ENCODE data around the gene PGGT1B.

DNA sequence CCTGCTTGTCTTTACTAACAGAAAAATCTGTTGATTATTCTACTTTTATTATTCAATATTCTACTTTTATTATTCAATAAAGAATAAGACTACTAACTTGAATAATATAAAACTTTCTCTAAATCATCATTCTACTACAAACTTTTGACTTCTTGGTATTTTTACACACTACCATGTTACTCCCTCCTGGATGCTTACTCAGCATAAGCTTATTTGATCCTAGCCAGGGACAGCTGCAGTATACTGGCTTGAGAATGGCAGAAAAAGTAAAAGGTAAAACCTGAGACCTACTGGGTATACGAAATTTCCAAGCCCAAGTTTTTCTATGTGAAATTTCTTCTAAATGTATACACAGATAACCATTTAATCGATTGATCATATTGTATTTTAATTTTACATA is 26.1 kb downstream of the PGGT1B start:
- TF ChIP-seq, protein P1, sequence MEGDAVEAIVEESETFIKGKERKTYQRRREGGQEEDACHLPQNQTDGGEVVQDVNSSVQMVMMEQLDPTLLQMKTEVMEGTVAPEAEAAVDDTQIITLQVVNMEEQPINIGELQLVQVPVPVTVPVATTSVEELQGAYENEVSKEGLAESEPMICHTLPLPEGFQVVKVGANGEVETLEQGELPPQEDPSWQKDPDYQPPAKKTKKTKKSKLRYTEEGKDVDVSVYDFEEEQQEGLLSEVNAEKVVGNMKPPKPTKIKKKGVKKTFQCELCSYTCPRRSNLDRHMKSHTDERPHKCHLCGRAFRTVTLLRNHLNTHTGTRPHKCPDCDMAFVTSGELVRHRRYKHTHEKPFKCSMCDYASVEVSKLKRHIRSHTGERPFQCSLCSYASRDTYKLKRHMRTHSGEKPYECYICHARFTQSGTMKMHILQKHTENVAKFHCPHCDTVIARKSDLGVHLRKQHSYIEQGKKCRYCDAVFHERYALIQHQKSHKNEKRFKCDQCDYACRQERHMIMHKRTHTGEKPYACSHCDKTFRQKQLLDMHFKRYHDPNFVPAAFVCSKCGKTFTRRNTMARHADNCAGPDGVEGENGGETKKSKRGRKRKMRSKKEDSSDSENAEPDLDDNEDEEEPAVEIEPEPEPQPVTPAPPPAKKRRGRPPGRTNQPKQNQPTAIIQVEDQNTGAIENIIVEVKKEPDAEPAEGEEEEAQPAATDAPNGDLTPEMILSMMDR (IDR thresholded peaks at IDR 0.05; ENCODE audit: insufficient read depth, low read depth, low read length) = no peak
- TF ChIP-seq EZH2 (IDR thresholded peaks at IDR 0.05; ENCODE audit: insufficient read depth, low read length) = no peak
